GM10266 (cell line): Measurements from ENCODE around the gene ZNF225.
"Not testable (repeated sequence)": the region's sequence is repeated elsewhere in the genome, so short reads cannot be mapped to it uniquely, and the experiment has no call there.

Source experiments
- DNase-seq: peaks from one replicate; pipeline ENCODE4 v3.0.0; 2012; ENCODE audit errors: extremely low spot score
- TF ChIP-seq, protein P1 (sequence below): IDR thresholded peaks from 2 replicates; pipeline ENCODE4 v1.5.1; 2012; ENCODE audit warnings: mild to moderate bottlenecking, low read depth; ENCODE audit not compliant: control insufficient read depth, insufficient read depth; ENCODE audit errors: missing control alignments

The ZNF225 gene

DNA sequence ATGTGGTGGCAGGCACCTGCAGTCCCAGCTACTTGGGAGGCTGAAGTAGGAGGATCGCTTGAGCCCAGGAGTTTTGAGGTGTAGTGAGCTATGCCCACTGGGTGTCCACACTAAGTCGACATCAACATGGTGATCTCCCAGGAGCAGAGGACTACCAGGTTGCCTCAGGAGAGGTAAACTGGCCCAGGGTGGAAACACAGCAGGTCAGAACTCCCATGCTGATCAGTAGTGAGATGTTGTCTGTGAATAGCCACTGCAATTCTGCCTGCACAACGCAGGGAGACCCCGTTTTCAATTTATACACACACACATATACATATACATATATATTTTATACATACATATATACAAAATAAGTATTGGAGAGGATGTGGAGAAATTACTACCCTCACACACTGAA, 21.1 kb upstream of the ZNF225 start:
- DNase-seq = no peak
- TF ChIP-seq, protein P1, sequence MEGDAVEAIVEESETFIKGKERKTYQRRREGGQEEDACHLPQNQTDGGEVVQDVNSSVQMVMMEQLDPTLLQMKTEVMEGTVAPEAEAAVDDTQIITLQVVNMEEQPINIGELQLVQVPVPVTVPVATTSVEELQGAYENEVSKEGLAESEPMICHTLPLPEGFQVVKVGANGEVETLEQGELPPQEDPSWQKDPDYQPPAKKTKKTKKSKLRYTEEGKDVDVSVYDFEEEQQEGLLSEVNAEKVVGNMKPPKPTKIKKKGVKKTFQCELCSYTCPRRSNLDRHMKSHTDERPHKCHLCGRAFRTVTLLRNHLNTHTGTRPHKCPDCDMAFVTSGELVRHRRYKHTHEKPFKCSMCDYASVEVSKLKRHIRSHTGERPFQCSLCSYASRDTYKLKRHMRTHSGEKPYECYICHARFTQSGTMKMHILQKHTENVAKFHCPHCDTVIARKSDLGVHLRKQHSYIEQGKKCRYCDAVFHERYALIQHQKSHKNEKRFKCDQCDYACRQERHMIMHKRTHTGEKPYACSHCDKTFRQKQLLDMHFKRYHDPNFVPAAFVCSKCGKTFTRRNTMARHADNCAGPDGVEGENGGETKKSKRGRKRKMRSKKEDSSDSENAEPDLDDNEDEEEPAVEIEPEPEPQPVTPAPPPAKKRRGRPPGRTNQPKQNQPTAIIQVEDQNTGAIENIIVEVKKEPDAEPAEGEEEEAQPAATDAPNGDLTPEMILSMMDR = no peak

DNA sequence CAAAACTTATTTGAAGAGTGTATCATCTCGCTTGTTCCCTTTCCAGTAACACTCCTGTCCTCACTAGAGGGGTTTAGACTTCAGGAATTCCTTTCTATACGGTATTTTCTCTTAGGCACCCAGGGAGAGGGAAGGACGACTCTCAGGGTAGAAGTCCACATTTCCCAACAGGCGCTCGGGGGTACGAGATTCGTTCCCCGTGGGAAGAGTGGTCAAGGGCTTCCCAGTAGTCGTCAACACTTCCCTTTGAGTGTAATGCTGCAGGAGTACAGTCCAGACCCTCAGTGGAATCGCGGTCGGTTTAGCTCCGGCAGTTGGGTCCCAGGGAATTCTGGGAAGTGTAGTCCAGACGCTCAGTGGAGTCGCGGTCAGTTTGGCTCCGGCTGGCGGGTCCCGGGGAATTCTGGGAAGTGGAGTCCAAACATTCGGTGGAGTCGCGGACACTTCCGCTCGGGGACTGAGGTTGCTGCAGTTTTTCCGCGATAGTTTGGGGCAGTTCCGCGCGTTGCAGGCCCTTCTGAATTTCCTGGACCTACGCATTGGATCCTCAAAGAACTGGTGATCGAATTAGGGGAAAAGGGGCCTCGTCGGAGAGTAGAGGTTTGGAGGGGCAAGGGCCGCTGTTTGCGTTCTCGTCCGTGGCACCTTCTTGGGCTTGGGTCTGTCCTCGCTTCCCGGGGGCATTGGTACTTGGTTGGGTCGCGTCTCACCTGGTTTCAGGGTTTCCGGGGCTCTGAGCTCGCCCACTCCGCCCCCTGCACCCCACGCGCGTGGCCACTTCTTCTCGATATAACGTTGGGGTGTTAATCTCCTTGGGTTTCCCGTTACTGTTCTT, 19.1 kb upstream of the ZNF225 start, which contains the start of gene ZNF224:
Gene ZNF224 (plus strand): TSS at position 431 of the 835 bp plus-strand sequence. CDS start 3,513 bp downstream, outside the sequence.
- peak; percentile 78 for DNase-seq
- TF ChIP-seq, protein P1 = no peak

DNA sequence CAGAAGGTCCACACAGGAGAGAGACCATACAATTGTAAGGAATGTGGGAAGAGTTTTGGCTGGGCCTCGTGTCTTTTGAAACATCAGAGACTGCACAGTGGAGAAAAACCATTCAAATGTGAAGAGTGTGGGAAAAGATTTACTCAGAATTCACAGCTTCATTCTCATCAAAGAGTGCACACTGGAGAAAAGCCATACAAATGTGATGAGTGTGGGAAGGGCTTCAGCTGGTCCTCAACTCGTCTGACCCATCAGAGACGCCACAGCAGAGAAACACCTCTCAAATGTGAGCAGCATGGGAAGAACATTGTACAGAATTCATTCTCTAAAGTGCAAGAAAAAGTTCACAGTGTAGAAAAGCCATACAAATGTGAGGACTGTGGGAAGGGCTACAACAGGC, 5.4 kb upstream of the ZNF225 start:
- TF ChIP-seq, protein P1 = no peak
- no peak for DNase-seq

DNA sequence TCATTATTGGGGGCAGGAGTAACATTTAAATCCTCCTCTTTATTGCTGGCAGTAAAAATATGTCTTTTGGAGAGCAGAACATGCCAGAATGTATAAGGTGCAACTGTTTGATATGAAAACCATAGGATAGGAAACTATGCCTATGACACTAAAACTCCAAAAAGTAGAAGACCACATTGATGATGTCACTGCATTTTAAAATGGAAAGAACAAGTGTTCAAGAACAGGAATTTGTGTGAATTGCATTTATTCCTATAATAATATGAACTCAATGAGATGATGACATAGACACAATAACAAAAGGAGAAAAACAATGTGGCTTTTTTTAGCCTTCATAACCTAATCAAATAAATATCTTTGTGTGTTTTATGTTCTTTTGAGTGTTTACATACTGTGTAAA, 3.7 kb upstream of the ZNF225 start:
- TF ChIP-seq, protein P1 = no peak
- DNase-seq = no peak

DNA sequence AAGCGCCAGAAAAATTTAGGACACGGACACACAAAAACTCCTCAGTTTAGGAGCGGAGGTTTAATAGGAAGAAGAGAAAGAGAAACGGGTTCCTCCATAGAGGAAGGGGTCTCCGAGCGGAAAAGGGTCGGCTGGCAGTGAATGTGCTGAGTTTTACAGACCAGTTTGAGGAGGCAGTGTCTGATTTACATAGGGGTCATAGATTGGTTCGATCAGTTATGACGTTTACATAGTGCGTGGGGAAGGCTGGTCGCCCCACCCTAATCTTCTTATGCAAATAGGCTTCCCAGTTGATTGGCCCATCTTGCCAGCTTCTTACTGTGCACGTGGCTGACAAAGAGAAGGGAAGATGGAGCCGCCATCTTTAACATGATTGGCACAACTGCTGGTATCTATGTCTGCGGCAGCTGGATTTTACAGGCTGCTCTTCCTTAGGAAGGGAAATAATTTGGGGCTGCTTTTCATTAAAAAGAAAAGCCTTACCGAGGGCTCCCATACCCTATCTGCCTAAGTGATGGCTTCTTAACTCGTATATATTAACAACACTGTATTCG, 1.2 kb upstream of the ZNF225 start:
- DNase-seq = no peak
- TF ChIP-seq, protein P1 = no peak

DNA sequence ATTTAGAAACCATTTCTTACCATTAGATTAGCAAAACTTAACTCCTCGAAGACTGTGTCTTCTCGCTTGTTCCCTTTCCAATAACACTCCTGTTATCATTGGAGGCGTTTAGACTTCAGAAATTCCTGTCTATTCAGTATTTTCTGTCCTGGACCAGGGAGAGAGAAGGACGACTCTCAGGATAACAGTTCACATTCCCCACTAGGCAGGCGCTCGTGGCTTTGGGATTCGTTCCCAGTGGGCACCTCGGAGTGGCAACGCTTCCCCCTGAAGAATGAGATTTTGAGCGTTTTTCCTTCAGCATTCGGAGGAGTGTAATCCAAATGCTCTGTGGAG, 429 bp upstream of the ZNF225 start:
- no peak for DNase-seq
- TF ChIP-seq, protein P1 = no peak

DNA sequence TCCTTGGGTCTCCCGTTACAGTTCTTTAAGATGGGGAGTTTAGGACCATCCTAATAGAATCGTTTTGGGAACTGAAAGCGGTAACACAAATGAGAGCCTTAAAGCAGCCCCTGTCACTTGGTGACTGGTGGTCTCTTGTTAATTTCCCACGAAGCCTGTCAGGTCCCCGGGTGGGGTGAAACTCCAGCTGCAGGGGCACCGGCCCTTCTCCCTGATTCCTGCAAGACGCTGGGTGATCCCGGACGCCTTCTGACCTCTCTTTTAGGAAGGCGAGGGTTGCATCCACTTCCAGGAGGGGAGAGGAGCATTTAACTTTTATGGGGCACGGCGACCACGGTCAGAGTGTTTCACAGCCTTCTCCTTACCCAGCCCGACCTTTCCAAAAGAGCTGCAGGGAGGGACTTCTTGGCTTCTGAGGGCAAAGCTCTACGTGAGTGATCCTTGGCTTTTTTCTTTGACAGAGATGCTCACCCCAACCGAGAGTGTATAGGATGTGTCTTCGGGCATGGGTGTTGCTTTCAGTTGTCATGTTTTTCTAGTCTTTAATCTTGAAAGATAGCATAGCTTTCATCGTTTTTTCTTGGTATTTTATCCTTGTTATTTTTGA, 688 bp downstream of the ZNF225 start:
- TF ChIP-seq, protein P1 = no peak

DNA sequence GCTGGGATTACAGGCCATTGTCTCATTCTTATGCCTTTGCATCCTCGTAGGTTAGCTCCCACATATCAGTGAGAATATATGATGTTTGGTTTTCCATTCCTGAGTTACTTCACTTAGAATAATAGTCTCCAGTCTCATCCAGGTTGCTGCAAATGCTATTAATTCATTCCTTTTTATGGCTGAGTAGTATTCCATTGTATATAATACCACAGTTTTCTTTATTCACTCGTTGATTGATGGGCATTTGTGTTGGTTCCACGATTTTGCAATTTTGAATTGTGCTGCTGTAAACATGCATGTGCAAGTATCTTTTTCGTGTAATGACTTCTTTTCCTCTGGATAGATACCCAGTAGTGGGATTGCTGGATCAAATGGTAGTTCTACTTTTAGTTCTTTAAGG, 8.0 kb downstream of the ZNF225 start:
- not testable (repeated sequence) for DNase-seq

More for the DNA sequence above, 688 bp downstream of the ZNF225 start:
- peak; percentile 6 for DNase-seq
